ENCODE data around the gene GZMM.

Gene GZMM

DNA sequence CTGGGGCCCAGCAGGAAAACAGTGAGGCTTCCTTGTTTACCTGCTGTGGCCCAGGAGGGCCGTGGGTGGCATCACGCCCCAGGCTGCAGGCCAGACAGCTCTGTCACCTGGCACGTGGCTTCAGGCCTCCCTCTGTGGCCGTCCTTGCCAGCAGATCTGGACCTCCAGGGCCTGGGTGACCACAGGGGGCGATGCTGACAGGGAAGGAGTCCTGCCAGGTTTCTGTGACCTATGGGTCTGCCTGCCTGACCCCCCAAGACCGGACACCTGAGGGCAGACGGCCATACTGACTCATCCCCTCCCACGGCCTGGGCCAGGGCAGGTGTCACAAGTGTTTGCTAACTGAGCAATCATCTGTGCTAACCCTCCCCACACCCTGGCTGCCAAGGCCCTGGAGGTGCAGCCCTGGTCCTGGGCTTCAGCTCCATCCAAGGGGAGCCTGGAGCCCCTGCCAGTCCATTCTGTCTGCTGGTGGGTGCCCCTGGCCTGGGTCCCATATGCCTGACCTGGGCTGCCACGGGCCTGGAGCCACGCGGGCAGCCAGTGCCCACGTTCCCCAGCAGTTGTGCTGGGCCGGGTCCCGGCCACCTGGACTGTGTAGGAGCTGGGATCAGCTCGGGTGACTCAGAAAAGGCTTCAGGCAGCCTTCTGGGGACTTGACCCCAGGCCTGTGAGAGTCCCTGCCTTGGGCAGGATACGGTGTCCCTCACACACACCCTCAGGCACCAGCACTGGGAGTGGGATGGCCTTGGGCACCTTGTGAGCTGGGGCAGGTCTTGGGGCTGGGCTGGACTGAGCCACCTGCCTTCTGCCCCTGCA is 8.6 kb upstream of the GZMM start:
- TF ChIP-seq, protein P1, sequence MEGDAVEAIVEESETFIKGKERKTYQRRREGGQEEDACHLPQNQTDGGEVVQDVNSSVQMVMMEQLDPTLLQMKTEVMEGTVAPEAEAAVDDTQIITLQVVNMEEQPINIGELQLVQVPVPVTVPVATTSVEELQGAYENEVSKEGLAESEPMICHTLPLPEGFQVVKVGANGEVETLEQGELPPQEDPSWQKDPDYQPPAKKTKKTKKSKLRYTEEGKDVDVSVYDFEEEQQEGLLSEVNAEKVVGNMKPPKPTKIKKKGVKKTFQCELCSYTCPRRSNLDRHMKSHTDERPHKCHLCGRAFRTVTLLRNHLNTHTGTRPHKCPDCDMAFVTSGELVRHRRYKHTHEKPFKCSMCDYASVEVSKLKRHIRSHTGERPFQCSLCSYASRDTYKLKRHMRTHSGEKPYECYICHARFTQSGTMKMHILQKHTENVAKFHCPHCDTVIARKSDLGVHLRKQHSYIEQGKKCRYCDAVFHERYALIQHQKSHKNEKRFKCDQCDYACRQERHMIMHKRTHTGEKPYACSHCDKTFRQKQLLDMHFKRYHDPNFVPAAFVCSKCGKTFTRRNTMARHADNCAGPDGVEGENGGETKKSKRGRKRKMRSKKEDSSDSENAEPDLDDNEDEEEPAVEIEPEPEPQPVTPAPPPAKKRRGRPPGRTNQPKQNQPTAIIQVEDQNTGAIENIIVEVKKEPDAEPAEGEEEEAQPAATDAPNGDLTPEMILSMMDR (IDR thresholded peaks at IDR 0.05; ENCODE audit: control extremely low read depth, extremely low read depth, low read depth, missing control alignments): no peak
- POLR2A ChIA-PET: no interaction called here
- CTCF ChIA-PET: interaction anchor here (1.3 kb wide), 1 partner anchor 25 kb away, joined by 4 read pairs; no protein-coding TSS in a partner anchor
- DNase-seq (ENCODE audit: extremely low spot score): no peak

DNA sequence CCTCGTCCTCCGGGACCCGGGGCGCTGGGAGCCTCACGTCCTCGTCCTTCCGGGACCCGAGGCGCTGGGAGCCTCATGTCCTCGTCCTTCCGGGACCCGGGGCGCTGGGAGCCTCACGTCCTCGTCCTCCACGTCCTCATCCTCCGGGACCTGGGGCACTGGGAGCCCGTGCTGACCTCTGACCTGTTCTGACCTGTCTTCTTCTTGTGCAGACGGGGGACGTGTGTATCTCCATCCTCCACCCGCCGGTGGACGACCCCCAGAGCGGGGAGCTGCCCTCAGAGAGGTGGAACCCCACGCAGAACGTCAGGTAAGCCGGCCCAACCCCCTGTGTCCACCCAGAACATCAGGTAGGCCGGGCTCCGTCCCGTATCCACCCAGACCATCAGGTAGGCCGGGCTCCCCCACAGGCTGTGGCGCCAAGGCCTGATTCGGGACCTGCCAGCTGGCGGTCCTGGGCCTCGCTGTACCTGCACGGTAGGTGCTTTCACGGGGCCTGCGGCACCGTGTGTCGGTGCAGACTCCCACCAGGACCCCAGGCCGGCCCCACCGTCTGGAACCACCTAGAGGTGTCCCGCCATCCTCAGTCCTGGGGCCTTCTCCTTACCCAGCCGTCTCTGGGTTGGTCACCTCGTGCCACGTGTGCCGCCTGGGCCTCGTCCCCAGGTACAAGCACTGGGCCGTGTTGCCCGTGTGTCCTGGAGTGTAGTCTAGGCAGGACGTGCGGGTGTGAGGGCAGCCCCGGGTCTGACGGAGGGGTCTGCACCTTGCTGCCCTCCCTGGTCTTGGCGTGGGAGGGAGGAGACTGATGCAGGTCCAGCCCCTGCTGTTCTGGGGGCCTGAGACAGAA is 7.6 kb upstream of the GZMM start:
- TF ChIP-seq, protein P1 (IDR thresholded peaks at IDR 0.05; ENCODE audit: control extremely low read depth, extremely low read depth, low read depth, missing control alignments): no peak
- ChIA-PET POLR2A (no interaction called here), CTCF (no interaction called here)
- DNase-seq (ENCODE audit: extremely low spot score): no peak

DNA sequence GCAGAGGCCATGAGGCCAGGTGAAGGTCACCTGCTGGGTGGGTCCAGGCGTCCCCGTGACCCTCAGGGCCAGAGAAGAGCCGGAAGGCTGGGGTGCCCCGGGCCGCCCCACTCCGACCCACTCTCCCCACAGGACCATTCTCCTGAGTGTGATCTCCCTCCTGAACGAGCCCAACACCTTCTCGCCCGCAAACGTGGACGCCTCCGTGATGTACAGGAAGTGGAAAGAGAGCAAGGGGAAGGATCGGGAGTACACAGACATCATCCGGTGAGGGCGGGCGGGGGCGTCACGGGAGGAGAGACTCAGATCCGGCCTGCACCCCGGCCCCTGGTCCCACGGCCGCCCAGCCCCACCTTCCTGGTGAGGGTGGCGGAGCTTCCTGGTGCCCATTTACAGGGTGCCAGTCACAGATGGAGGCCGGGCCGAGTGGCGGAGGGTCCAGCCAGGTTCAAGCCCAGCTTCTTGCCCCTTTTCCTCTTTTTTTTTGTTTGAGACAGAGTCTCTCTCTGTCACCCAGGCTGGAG is 6.9 kb upstream of the GZMM start:
- POLR2A ChIA-PET: no interaction called here
- TF ChIP-seq, protein P1 (IDR thresholded peaks at IDR 0.05; ENCODE audit: control extremely low read depth, extremely low read depth, low read depth, missing control alignments): no peak
- CTCF ChIA-PET: no interaction called here
- DNase-seq (ENCODE audit: extremely low spot score): no peak

DNA sequence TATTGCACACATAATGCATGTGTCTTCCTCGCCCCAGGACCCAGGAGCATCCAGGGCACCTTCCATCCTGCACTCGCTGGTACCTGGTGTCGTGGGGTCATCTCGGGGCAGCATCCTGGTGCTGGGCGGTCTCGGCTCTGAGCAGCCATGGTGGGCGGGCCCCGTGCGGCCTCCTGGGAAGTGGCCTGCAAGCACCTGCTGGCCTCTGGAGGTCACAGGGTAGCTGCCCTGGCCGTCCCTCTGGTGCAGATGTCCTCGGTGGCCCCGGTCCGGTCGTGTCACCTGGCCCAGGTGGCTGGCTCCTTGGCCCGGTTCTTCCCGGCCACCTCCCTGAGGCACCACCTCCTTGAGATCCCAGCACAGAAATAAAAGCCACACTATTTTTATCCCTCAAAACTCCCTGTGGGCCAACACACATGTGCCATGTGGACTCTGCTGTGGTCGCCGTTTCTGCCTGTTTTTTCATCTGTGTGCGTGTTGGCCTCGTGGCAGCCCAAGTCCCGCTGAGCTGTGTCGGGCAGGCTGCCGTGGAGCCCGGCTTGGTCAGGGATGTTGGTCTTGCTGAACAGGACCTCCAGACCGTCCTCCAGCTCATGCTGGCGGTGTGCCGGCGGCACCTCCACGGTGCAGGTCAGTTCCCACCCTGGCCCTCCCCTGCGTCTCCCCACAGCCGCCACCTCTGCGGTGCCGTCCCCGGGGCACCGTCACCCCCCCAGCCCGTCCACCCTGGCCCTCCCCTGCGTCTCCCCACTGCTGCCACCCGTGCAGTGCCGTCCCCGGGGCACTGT is 5.0 kb upstream of the GZMM start:
- ChIA-PET CTCF (no interaction called here), POLR2A (no interaction called here)
- no peak for DNase-seq (ENCODE audit: extremely low spot score)
- TF ChIP-seq, protein P1 (IDR thresholded peaks at IDR 0.05; ENCODE audit: control extremely low read depth, extremely low read depth, low read depth, missing control alignments): no peak

DNA sequence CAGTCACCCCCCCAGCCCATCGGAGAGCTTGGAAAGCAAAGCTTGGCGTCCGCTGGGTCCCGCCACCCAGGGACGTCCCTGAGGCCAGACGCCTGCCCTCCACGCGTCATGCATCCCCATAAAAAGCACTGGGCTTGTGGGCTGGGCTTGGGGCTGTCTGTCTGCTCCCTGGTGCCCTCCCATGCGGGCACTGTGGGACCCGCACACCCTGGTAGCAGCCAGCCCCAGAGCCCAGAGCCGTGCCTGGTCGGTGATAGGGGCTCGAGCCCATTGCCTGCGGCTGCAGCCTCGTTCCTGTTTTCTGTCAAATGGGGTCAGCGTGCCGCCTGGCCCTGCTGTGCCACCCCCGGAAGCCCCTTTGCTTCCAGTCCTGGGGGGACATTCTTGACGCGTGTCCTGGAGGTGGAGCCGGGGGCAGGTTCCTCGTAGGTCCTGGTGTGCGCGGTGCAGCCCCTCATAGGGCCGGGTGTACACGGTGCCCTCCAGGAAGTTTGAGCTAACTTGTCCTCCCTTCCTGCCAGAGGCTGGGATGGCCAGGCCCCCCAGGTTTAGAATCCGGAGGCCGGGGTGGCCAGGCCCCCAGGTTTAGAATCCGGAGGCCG is 4.3 kb upstream of the GZMM start:
- POLR2A ChIA-PET: no interaction called here
- TF ChIP-seq, protein P1 (IDR thresholded peaks at IDR 0.05; ENCODE audit: control extremely low read depth, extremely low read depth, low read depth, missing control alignments): no peak
- CTCF ChIA-PET: no interaction called here
- DNase-seq (ENCODE audit: extremely low spot score): no peak
